ENCODE results near the gene L1CAM.

DNA sequence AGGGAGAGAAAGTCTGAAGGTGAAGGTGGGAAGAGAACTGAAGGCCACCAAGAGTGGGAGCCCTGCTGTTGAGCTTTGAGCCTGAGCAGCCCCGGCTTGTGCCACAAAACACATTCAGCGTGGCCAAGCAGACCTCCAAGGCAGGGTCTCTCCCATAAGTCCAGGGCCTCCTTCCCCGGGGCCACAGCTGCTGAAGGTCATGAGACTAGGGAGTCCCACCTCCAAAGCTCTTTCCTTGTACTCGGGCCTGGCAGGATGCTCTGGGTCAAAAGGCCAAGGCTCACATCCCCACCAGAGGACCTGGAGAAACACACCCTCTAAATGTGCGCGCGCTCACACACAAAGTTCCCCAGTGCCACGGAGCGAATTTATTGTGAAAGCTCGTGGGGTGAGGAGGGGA lies 43.6 kb upstream of the L1CAM start:
- TF ChIP-seq, protein P1, sequence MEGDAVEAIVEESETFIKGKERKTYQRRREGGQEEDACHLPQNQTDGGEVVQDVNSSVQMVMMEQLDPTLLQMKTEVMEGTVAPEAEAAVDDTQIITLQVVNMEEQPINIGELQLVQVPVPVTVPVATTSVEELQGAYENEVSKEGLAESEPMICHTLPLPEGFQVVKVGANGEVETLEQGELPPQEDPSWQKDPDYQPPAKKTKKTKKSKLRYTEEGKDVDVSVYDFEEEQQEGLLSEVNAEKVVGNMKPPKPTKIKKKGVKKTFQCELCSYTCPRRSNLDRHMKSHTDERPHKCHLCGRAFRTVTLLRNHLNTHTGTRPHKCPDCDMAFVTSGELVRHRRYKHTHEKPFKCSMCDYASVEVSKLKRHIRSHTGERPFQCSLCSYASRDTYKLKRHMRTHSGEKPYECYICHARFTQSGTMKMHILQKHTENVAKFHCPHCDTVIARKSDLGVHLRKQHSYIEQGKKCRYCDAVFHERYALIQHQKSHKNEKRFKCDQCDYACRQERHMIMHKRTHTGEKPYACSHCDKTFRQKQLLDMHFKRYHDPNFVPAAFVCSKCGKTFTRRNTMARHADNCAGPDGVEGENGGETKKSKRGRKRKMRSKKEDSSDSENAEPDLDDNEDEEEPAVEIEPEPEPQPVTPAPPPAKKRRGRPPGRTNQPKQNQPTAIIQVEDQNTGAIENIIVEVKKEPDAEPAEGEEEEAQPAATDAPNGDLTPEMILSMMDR (IDR thresholded peaks at IDR 0.05; ENCODE audit: insufficient read depth, low read length, poor library complexity, severe bottlenecking): no peak
- TF ChIP-seq EZH2phosphoT487 (conservative IDR thresholded peaks at IDR 0.05; ENCODE audit: low read length): no peak
